OCI-LY1 (cell line): Measurements from ENCODE around the gene PTPN4.

Experiments used
- H2AFZ ChIP-seq: fragments of 200-600 bp; sonication (generic), shearing (Covaris generic); 2 replicates; pipeline ENCODE4 v1.6.0; 2014; ENCODE audit warnings: antibody characterized with exemption, mild to moderate bottlenecking, low read length
- H3F3A ChIP-seq: fragments of 200-600 bp; sonication (generic), shearing (Covaris generic); 2 replicates; pipeline ENCODE4 v1.6.0; 2014; ENCODE audit warnings: mild to moderate bottlenecking, antibody characterized with exemption, low read length, moderate library complexity; ENCODE audit not compliant: insufficient read depth
- H3K27ac ChIP-seq: fragments of 200-600 bp; sonication (generic); 2 replicates; pipeline ENCODE4 v1.5.1; 2014; ENCODE audit warnings: low read length, mixed run types, mild to moderate bottlenecking, low read depth; ENCODE audit not compliant: poor library complexity, severe bottlenecking
- H3K27me3 ChIP-seq: fragments of 200-600 bp; sonication (generic); 2 replicates; pipeline ENCODE4 v1.6.0; 2014; ENCODE audit warnings: antibody characterized with exemption, mild to moderate bottlenecking, low read length, moderate library complexity; ENCODE audit not compliant: insufficient read depth
- H3K36me3 ChIP-seq: fragments of 200-600 bp; sonication (generic); 2 replicates; pipeline ENCODE4 v1.6.1; 2014; ENCODE audit warnings: mild to moderate bottlenecking, antibody characterized with exemption, low read length, moderate library complexity, mixed read lengths; ENCODE audit not compliant: insufficient read depth
- H3K4me1 ChIP-seq: fragments of 200-600 bp; sonication (generic); 2 replicates; pipeline ENCODE4 v1.5.1; 2014; ENCODE audit warnings: mild to moderate bottlenecking, low read length, moderate library complexity; ENCODE audit not compliant: insufficient read depth, severe bottlenecking
- H3K4me2 ChIP-seq: fragments of 200-600 bp; sonication (generic), shearing (Covaris generic); 2 replicates; pipeline ENCODE4 v1.6.1; 2014; ENCODE audit warnings: low read length
- H3K4me3 ChIP-seq: fragments of 200-600 bp; sonication (generic); 2 replicates; pipeline ENCODE4 v1.5.1; 2014; ENCODE audit warnings: low read length, low read depth, mild to moderate bottlenecking, mixed read lengths; ENCODE audit not compliant: poor library complexity, severe bottlenecking
- H3K79me2 ChIP-seq: fragments of 200-600 bp; shearing (Covaris generic); 2 replicates; pipeline ENCODE4 v1.6.1; 2016; ENCODE audit warnings: mixed run types, low read length, mixed read lengths; ENCODE audit not compliant: insufficient read depth
- H3K9ac ChIP-seq: fragments of 200-600 bp; sonication (generic), shearing (Covaris generic); 2 replicates; pipeline ENCODE4 v1.6.1; 2014; ENCODE audit warnings: mild to moderate bottlenecking, low read length, mixed read lengths
- H3K9me2 ChIP-seq: fragments of 200-600 bp; sonication (generic), shearing (Covaris generic); 2 replicates; pipeline ENCODE4 v1.6.1; 2014; ENCODE audit warnings: low read depth, mild to moderate bottlenecking, low read length, mixed read lengths
- H3K9me3 ChIP-seq: fragments of 200-600 bp; shearing (Covaris generic); 2 replicates; pipeline ENCODE4 v1.6.1; 2014; ENCODE audit warnings: low read length, mixed read lengths
- H4K20me1 ChIP-seq: fragments of 200-600 bp; sonication (generic), shearing (Covaris generic); 2 replicates; pipeline ENCODE4 v1.6.0; 2016; ENCODE audit warnings: mild to moderate bottlenecking, low read length; ENCODE audit not compliant: insufficient read depth
- EZH2 ChIP-seq: fragments of 200-600 bp; sonication (generic), shearing (Covaris generic); IDR thresholded peaks from 2 replicates; pipeline ENCODE4 v1.8.0; 2017; ENCODE audit warnings: borderline replicate concordance, mixed run types, mild to moderate bottlenecking, antibody characterized with exemption, low read length, moderate library complexity, mixed read lengths
- TF ChIP-seq, protein P1 (sequence below): fragments of 200-600 bp; sonication (generic), shearing (Covaris generic); IDR thresholded peaks from 2 replicates; pipeline ENCODE4 v1.5.1; 2017; ENCODE audit warnings: mild to moderate bottlenecking, antibody characterized with exemption, low read length, moderate library complexity, mixed read lengths

The PTPN4 gene

GRCh38 chr2:119958670-119959268 lies 199.0 kb downstream of the PTPN4 start:
- H3K9me2 ChIP-seq = no peaks in the 10 kb centered on the region
- H2AFZ ChIP-seq = no peak overlapping the region
- H3K36me3 ChIP-seq = peaks cover 13% of the 10 kb centered on the region
- no peak overlapping the region for H3K4me2 ChIP-seq
- no peak for TF ChIP-seq EZH2
- TF ChIP-seq, protein P1, sequence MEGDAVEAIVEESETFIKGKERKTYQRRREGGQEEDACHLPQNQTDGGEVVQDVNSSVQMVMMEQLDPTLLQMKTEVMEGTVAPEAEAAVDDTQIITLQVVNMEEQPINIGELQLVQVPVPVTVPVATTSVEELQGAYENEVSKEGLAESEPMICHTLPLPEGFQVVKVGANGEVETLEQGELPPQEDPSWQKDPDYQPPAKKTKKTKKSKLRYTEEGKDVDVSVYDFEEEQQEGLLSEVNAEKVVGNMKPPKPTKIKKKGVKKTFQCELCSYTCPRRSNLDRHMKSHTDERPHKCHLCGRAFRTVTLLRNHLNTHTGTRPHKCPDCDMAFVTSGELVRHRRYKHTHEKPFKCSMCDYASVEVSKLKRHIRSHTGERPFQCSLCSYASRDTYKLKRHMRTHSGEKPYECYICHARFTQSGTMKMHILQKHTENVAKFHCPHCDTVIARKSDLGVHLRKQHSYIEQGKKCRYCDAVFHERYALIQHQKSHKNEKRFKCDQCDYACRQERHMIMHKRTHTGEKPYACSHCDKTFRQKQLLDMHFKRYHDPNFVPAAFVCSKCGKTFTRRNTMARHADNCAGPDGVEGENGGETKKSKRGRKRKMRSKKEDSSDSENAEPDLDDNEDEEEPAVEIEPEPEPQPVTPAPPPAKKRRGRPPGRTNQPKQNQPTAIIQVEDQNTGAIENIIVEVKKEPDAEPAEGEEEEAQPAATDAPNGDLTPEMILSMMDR = no peak
- no peaks in the 10 kb centered on the region for H3K79me2 ChIP-seq
- H4K20me1 ChIP-seq = no peaks in the 10 kb centered on the region
- H3K27ac ChIP-seq = no peak overlapping the region
- H3F3A ChIP-seq = no peaks in the 10 kb centered on the region
- no peaks in the 10 kb centered on the region for H3K9me3 ChIP-seq
- H3K4me3 ChIP-seq = no peak overlapping the region
- no peaks in the 10 kb centered on the region for H3K4me1 ChIP-seq
- H3K27me3 ChIP-seq = no peaks in the 10 kb centered on the region
- H3K9ac ChIP-seq = no peak overlapping the region

DNA sequence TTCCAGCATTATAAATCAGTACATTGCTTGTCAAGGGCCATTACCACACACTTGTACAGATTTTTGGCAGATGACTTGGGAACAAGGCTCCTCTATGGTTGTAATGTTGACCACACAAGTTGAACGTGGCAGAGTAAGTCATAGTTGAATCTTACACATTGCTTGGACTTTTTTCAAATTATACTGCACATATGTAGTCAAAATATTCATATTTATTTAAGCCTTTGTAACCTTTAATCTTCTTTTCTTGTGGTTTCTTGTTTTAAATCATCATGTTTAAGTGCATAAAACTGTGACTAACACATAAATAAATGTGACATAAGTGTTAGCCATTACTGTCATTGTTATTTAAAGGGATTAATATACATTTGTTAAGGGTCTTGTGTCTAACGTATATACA lies 201.1 kb downstream of the PTPN4 start:
- Histone ChIP-seq H3F3A (no peaks in the 10 kb centered on the region), H3K9me3 (no peaks in the 10 kb centered on the region), H3K36me3 (peaks cover 13% of the 10 kb centered on the region), H3K27me3 (no peaks in the 10 kb centered on the region), H3K9me2 (no peaks in the 10 kb centered on the region), H3K4me2 (no peak overlapping the region), H3K4me1 (no peaks in the 10 kb centered on the region), H3K9ac (no peak overlapping the region), H2AFZ (no peak overlapping the region), H4K20me1 (no peaks in the 10 kb centered on the region), H3K27ac (no peak overlapping the region), H3K4me3 (no peak overlapping the region), H3K79me2 (no peaks in the 10 kb centered on the region)
- TF ChIP-seq, protein P1 = no peak

- Histone ChIP-seq H3K36me3 (no peaks in the 10 kb centered on the region), H3K79me2 (no peaks in the 10 kb centered on the region), H2AFZ (no peak overlapping the region), H4K20me1 (no peaks in the 10 kb centered on the region), H3K4me3 (no peak overlapping the region), H3K9ac (no peak overlapping the region), H3K27me3 (no peaks in the 10 kb centered on the region), H3K9me3 (no peaks in the 10 kb centered on the region), H3F3A (no peaks in the 10 kb centered on the region), H3K4me2 (no peak overlapping the region), H3K9me2 (no peaks in the 10 kb centered on the region), H3K4me1 (peaks cover 10% of the 10 kb centered on the region), H3K27ac (no peak overlapping the region)
- TF ChIP-seq, protein P1 = no peak
- no peak for TF ChIP-seq EZH2
Measured at GRCh38 chr2:119981896-119982295, 222.2 kb downstream of the PTPN4 start.
